AG04450 (cell line): Measurements from ENCODE around the gene NDFIP2. TPM values are rescaled to one million over a fixed set of nuclear protein-coding genes. Genes with fewer than 3 reads are reported as not detected.
A peak's percentile ranks its signal among the peaks of the same experiment; 100 is the strongest.

Source experiments
- CTCF ChIA-PET: fragments of 300-600, 350-600 bp; formaldehyde crosslinking; extraction: SDS; loops from one replicate; lab custom pipeline; 2022; ENCODE audit warnings: antibody characterized with exemption, inconsistent platforms; lab: Charles Lee
- POLR2A ChIA-PET: fragments of 350-600 bp; formaldehyde crosslinking; extraction: SDS; loops from one replicate; lab custom pipeline; 2021; ENCODE audit warnings: antibody characterized with exemption, inconsistent platforms; lab: Yijun Ruan, JAX
- DNase-seq: peaks from one replicate; pipeline ENCODE4 v3.0.0-alpha.2; 2011; ENCODE audit warnings: low read depth, low spot score
- H3K27ac ChIP-seq: one replicate; pipeline ENCODE4 v1.5.1; 2012; ENCODE audit warnings: low read depth, low read length, control low read depth
- H3K27me3 ChIP-seq: one replicate; pipeline ENCODE4 v1.6.0; 2012; ENCODE audit warnings: low read length; ENCODE audit not compliant: control insufficient read depth, insufficient read depth
- H3K4me3 ChIP-seq: 2 replicates; pipeline ENCODE4 v1.5.1; 2011; ENCODE audit warnings: mild to moderate bottlenecking, low read depth, low read length, control low read depth
- H3K9me3 ChIP-seq: 2 replicates; pipeline ENCODE4 v1.5.1; 2012; ENCODE audit warnings: low read length; ENCODE audit not compliant: control insufficient read depth, insufficient read depth
- polyA minus RNA-seq: library from RNA; depleted of rRNA, polyadenylated mRNA; stranded (reverse); fragments of >200 nt; gene quantifications from 2 replicates; pipeline ENCODE4 v1.2.3, GENCODE V29; 2011; rRNA and poly(A)+ RNA removed
- polyA plus RNA-seq: library from polyadenylated mRNA; depleted of rRNA; stranded (reverse); fragments of >200 nt; gene quantifications from 2 replicates; pipeline ENCODE4 v1.2.3, GENCODE V29; 2011; rRNA removed
- TF ChIP-seq, protein P1 (sequence below): IDR thresholded peaks from 2 replicates; pipeline ENCODE4 v1.5.1; 2011; ENCODE audit warnings: low read depth, low read length, control low read depth, inconsistent platforms

The NDFIP2 gene, protein sequence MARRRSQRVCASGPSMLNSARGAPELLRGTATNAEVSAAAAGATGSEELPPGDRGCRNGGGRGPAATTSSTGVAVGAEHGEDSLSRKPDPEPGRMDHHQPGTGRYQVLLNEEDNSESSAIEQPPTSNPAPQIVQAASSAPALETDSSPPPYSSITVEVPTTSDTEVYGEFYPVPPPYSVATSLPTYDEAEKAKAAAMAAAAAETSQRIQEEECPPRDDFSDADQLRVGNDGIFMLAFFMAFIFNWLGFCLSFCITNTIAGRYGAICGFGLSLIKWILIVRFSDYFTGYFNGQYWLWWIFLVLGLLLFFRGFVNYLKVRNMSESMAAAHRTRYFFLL
- polyA plus RNA-seq = 32.5 and 33.0 TPM in 2 replicates
- polyA minus RNA-seq = 36.7 and 37.1 TPM in 2 replicates

DNA sequence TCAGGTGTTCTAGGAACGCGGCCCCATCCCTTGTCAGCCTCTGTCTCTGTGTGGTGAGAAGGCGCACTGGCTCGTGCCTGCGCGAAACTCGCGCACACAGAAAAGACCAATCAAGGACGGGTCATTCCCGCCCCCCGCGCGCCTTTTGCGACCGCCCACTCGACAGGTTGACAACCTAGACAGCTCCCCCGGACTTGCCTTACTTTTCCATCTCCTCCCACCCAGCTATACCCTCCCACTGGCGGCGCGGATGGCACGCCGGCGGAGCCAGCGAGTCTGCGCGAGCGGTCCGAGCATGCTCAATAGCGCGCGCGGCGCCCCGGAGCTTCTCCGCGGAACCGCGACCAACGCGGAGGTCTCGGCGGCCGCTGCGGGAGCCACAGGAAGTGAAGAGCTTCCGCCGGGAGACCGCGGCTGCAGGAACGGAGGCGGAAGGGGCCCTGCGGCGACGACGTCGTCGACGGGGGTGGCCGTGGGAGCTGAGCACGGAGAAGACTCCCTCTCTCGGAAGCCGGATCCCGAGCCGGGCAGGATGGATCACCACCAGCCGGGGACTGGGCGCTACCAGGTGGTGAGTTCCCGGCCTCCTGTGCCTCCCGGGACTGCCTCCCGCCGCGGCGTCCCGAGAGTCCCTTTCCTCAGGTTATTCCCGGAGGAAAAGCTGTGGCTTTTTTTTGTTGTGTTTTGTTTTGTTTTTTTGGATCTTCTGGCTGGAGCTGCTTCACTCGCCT lies at the start of gene NDFIP2:
Gene NDFIP2, plus strand, starts transcription at position 202 of the 731 bp plus-strand sequence. Its CDS starts 49 bp downstream, at position 251.
- H3K27ac ChIP-seq = peak within 1 kb of the TSS; percentile 31
- DNase-seq = peak; percentile 58
- TF ChIP-seq, protein P1, sequence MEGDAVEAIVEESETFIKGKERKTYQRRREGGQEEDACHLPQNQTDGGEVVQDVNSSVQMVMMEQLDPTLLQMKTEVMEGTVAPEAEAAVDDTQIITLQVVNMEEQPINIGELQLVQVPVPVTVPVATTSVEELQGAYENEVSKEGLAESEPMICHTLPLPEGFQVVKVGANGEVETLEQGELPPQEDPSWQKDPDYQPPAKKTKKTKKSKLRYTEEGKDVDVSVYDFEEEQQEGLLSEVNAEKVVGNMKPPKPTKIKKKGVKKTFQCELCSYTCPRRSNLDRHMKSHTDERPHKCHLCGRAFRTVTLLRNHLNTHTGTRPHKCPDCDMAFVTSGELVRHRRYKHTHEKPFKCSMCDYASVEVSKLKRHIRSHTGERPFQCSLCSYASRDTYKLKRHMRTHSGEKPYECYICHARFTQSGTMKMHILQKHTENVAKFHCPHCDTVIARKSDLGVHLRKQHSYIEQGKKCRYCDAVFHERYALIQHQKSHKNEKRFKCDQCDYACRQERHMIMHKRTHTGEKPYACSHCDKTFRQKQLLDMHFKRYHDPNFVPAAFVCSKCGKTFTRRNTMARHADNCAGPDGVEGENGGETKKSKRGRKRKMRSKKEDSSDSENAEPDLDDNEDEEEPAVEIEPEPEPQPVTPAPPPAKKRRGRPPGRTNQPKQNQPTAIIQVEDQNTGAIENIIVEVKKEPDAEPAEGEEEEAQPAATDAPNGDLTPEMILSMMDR = no peak
- POLR2A ChIA-PET = interaction anchor here (0.6 to 1.3 kb wide), 10 partner anchors 11 to 1565 kb away, joined by 3 to 10 read pairs (median 4); no protein-coding TSS in a partner anchor
- H3K4me3 ChIP-seq = peak within 1 kb of the TSS; percentile 85
- no peaks in the 10 kb centered on the region for H3K27me3 ChIP-seq
- H3K9me3 ChIP-seq = no peaks in the 10 kb centered on the region
- CTCF ChIA-PET = interaction anchor here (0.6 to 5.2 kb wide), 5 partner anchors 11 to 126 kb away, joined by 3 to 58 read pairs (median 4); no protein-coding TSS in a partner anchor

DNA sequence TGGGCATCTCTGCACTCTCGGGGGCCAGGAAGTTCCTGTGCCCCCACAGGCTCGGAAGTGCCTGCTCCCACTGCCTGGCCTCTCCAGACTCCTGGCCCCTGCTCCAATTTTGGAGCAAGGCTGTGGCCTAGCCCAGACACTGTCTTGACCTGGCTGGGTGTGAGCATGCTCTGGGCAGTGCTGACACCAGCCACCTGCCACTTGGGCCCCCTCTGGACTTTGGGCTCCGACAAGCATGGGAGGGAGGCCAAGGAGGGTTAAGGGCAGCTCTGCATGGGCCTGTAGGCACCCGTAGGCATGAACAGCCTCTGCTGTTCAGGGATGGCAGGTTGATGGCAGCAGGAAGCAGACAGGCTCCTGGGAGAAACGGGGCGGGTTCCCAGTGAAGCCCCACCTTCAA lies 48.9 kb upstream of the NDFIP2 start:
- CTCF ChIA-PET = interaction anchor here (1.3 to 12.9 kb wide), 3 partner anchors 8 to 112 kb away, joined by 4 to 454 read pairs (median 39); no protein-coding TSS in a partner anchor
- H3K4me3 ChIP-seq = no peak overlapping the region
- TF ChIP-seq, protein P1 = no peak

DNA sequence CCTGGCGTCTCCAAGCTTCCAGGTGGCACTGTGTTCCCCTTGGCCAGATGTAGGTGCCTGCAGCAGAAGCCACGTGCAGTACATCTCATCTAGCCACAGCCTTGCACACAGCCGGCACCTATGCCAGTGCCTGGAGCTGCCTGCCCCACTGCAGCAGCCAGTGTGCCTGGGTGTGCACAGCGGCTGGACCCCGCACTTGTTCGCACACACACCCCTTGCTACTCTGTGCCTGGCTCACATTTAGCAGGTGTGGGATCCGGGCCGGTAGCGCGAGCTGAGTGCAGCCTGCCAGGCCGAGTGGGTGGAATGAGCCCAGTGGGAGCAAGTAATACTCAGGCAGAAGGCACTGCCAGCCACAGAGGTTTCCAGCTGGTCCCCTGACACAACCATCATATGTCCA lies 48.0 kb upstream of the NDFIP2 start:
- Histone ChIP-seq H3K27ac (no peak overlapping the region), H3K4me3 (no peak overlapping the region), H3K9me3 (peaks cover 4% of the 10 kb centered on the region; the same call in 1 of the 2 replicates), H3K27me3 (no peaks in the 10 kb centered on the region)
- TF ChIP-seq, protein P1 = no peak
- POLR2A ChIA-PET = no interaction called here
- no peak for DNase-seq
- CTCF ChIA-PET = interaction anchor here (0.5 to 12.9 kb wide), 5 partner anchors 9 to 910 kb away, joined by 3 to 454 read pairs (median 4); no protein-coding TSS in a partner anchor

More for the DNA sequence above, 48.9 kb upstream of the NDFIP2 start:
- no peak for DNase-seq
- POLR2A ChIA-PET = no interaction called here
- peaks cover 4% of the 10 kb centered on the region; the same call in 1 of the 2 replicates for H3K9me3 ChIP-seq
- H3K27ac ChIP-seq = no peak overlapping the region
- no peaks in the 10 kb centered on the region for H3K27me3 ChIP-seq

DNA sequence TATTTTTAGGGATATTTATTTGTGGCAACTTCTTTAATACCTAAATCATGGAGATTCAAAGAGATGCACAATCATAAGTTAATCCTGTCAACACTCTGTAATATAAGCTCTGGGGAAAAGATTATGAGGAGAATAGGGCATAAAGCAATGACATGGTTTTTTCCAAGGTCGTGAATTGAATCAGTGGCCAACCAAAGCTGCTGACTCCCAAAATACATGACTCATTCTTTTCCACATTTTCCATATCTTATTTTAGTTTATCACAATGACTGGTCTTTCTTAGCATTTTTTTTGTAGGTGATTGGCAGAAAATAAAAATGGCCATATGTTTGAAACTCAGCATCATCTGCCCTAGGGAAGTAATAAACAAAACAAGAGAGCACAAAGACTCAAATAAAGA lies 46.4 kb upstream of the NDFIP2 start:
- Histone ChIP-seq H3K27ac (no peak overlapping the region), H3K4me3 (no peak overlapping the region), H3K27me3 (no peaks in the 10 kb centered on the region), H3K9me3 (peaks cover 4% of the 10 kb centered on the region; the same call in 1 of the 2 replicates)
- TF ChIP-seq, protein P1 = no peak
- POLR2A ChIA-PET = no interaction called here
- CTCF ChIA-PET = interaction anchor here (5.4 kb wide), 1 partner anchor 10 kb away, joined by 39 read pairs; no protein-coding TSS in a partner anchor
- DNase-seq = no peak
